MG63 (cell line): ENCODE results near the gene RASGRP4. TPM values are rescaled to one million over a fixed set of nuclear protein-coding genes. Genes with fewer than 3 reads are reported as not detected.

Source experiments
- DNase-seq: peaks from one replicate; pipeline ENCODE4 v3.0.0-alpha.2; 2020
- H3K27me3 ChIP-seq: fragments of 250-450 bp; sonication (Bioruptor Pico); 2 replicates; pipeline ENCODE4 v1.5.1; 2020; ENCODE audit warnings: mild to moderate bottlenecking, moderate library complexity
- H3K36me3 ChIP-seq: fragments of 250-450 bp; sonication (Bioruptor Pico); 2 replicates; pipeline ENCODE4 v1.5.1; 2020; ENCODE audit warnings: mild to moderate bottlenecking, moderate library complexity
- H3K4me3 ChIP-seq: fragments of 250-450 bp; sonication (Bioruptor Pico); 2 replicates; pipeline ENCODE4 v1.5.1; 2020; ENCODE audit warnings: mild to moderate bottlenecking, moderate library complexity
- H3K9me3 ChIP-seq: fragments of 250-450 bp; sonication (Bioruptor Pico); 2 replicates; pipeline ENCODE4 v1.5.1; 2020; ENCODE audit warnings: mild to moderate bottlenecking, moderate library complexity
- total RNA-seq: library from RNA; depleted of rRNA; stranded (reverse); fragments of >200 nt; shearing (Covaris generic); gene quantifications from 2 replicates; pipeline ENCODE4 v1.2.3, GENCODE V29; 2014; ENCODE audit warnings: low replicate concordance

RASGRP4 gene
- total RNA-seq, 1 experiment from 2014 or later: not detected

- no peak for DNase-seq
- no peaks in the 10 kb centered on the region for H3K9me3 ChIP-seq
- no peaks in the 10 kb centered on the region for H3K27me3 ChIP-seq
- H3K4me3 ChIP-seq: no peak overlapping the region
- H3K36me3 ChIP-seq: peaks cover 3% of the 10 kb centered on the region
Measured at GRCh38 chr19:38405276-38405675, 20.7 kb downstream of the RASGRP4 start.

GRCh38 chr19:38404858-38405257 lies 21.2 kb downstream of the RASGRP4 start:
- H3K9me3 ChIP-seq: no peaks in the 10 kb centered on the region
- peaks cover 3% of the 10 kb centered on the region for H3K36me3 ChIP-seq
- no peaks in the 10 kb centered on the region for H3K27me3 ChIP-seq
- H3K4me3 ChIP-seq: no peak overlapping the region
- DNase-seq: no peak

- Histone ChIP-seq H3K9me3 (no peaks in the 10 kb centered on the region), H3K36me3 (peaks cover 3% of the 10 kb centered on the region), H3K4me3 (peak within 1 kb of the TSS; percentile 72), H3K27me3 (no peaks in the 10 kb centered on the region)
- DNase-seq: peak; percentile 96
Measured at GRCh38 chr19:38402967-38403674, 22.9 kb downstream of the RASGRP4 start, which contains the start of gene FAM98C. Gene FAM98C (plus strand): TSS chr19:38403093. CDS start chr19:38403154, 61 bp downstream.

- no peak for DNase-seq
- Histone ChIP-seq H3K27me3 (no peaks in the 10 kb centered on the region), H3K9me3 (no peaks in the 10 kb centered on the region)
Measured at GRCh38 chr19:38402623-38402966, 23.4 kb downstream of the RASGRP4 start.

GRCh38 chr19:38401148-38401547 lies 24.9 kb downstream of the RASGRP4 start:
- DNase-seq: no peak
- no peaks in the 10 kb centered on the region for H3K27me3 ChIP-seq
- peaks cover 3% of the 10 kb centered on the region for H3K36me3 ChIP-seq

More at GRCh38 chr19:38402623-38402966, 23.4 kb downstream of the RASGRP4 start:
- Histone ChIP-seq H3K36me3 (peaks cover 3% of the 10 kb centered on the region), H3K4me3 (peak overlapping the region; percentile 72)

GRCh38 chr19:38400361-38400760 lies 25.7 kb downstream of the RASGRP4 start:
- no peak for DNase-seq
- Histone ChIP-seq H3K27me3 (no peaks in the 10 kb centered on the region), H3K36me3 (peaks cover 3% of the 10 kb centered on the region; the same call in 1 of the 2 replicates), H3K4me3 (no peak overlapping the region), H3K9me3 (no peaks in the 10 kb centered on the region)

More at GRCh38 chr19:38401148-38401547, 24.9 kb downstream of the RASGRP4 start:
- no peak overlapping the region for H3K4me3 ChIP-seq
- no peaks in the 10 kb centered on the region for H3K9me3 ChIP-seq

GRCh38 chr19:38399537-38399936 lies 26.5 kb downstream of the RASGRP4 start:
- DNase-seq: no peak
- peaks cover 5% of the 10 kb centered on the region; the same call in 1 of the 2 replicates for H3K36me3 ChIP-seq
- H3K4me3 ChIP-seq: no peak overlapping the region
- H3K9me3 ChIP-seq: no peaks in the 10 kb centered on the region
- H3K27me3 ChIP-seq: no peaks in the 10 kb centered on the region

GRCh38 chr19:38399081-38399480 lies 26.9 kb downstream of the RASGRP4 start:
- no peak for DNase-seq
- Histone ChIP-seq H3K36me3 (peaks cover 6% of the 10 kb centered on the region), H3K27me3 (no peaks in the 10 kb centered on the region), H3K9me3 (no peaks in the 10 kb centered on the region), H3K4me3 (no peak overlapping the region)

GRCh38 chr19:38395381-38396114 lies 30.5 kb downstream of the RASGRP4 start:
- Histone ChIP-seq H3K27me3 (no peaks in the 10 kb centered on the region), H3K4me3 (no peak overlapping the region), H3K9me3 (no peaks in the 10 kb centered on the region), H3K36me3 (peaks cover 10% of the 10 kb centered on the region)
- DNase-seq: no peak

GRCh38 chr19:38394488-38394887 lies 31.5 kb downstream of the RASGRP4 start:
- DNase-seq: no peak
- no peak overlapping the region for H3K4me3 ChIP-seq
- H3K9me3 ChIP-seq: no peaks in the 10 kb centered on the region
- peaks cover 10% of the 10 kb centered on the region for H3K36me3 ChIP-seq
- no peaks in the 10 kb centered on the region for H3K27me3 ChIP-seq

GRCh38 chr19:38392707-38393308 lies 33.2 kb downstream of the RASGRP4 start:
- H3K4me3 ChIP-seq: no peak overlapping the region
- DNase-seq: no peak
- H3K36me3 ChIP-seq: peaks cover 10% of the 10 kb centered on the region
- no peaks in the 10 kb centered on the region for H3K9me3 ChIP-seq
- no peaks in the 10 kb centered on the region for H3K27me3 ChIP-seq

GRCh38 chr19:38391911-38392464 lies 34.0 kb downstream of the RASGRP4 start:
- H3K4me3 ChIP-seq: no peak overlapping the region
- no peak for DNase-seq
- H3K9me3 ChIP-seq: no peaks in the 10 kb centered on the region
- H3K27me3 ChIP-seq: no peaks in the 10 kb centered on the region
- peaks cover 10% of the 10 kb centered on the region for H3K36me3 ChIP-seq

GRCh38 chr19:38389957-38390924 lies 35.8 kb downstream of the RASGRP4 start:
- no peak for DNase-seq
- H3K36me3 ChIP-seq: peaks cover 13% of the 10 kb centered on the region
- no peaks in the 10 kb centered on the region for H3K27me3 ChIP-seq

GRCh38 chr19:38389101-38389925 lies 36.7 kb downstream of the RASGRP4 start:
- H3K9me3 ChIP-seq: no peaks in the 10 kb centered on the region
- peak; percentile 76 for DNase-seq

More at GRCh38 chr19:38389957-38390924, 35.8 kb downstream of the RASGRP4 start:
- no peak overlapping the region for H3K4me3 ChIP-seq
- no peaks in the 10 kb centered on the region for H3K9me3 ChIP-seq

GRCh38 chr19:38388349-38389100 lies 37.5 kb downstream of the RASGRP4 start, which contains the start of gene SPRED3:
Gene SPRED3 (plus strand): TSS chr19:38388697. CDS start chr19:38390303, 1,606 bp downstream.
- Histone ChIP-seq H3K36me3 (peaks cover 17% of the 10 kb centered on the region), H3K4me3 (peak within 1 kb of the TSS; percentile 63), H3K27me3 (no peaks in the 10 kb centered on the region), H3K9me3 (no peaks in the 10 kb centered on the region)
- peak; percentile 57 for DNase-seq

More at GRCh38 chr19:38389101-38389925, 36.7 kb downstream of the RASGRP4 start:
- H3K36me3 ChIP-seq: peaks cover 13% of the 10 kb centered on the region
- H3K4me3 ChIP-seq: peak overlapping the region; percentile 63
- H3K27me3 ChIP-seq: no peaks in the 10 kb centered on the region
